Measurements from ENCODE around the gene UBE2E3. TPM values are rescaled to one million over a fixed set of nuclear protein-coding genes. Genes with fewer than 3 reads are reported as not detected.
"Not testable (repeated sequence)": the region's sequence is repeated elsewhere in the genome, so short reads cannot be mapped to it uniquely, and the experiment has no call there.

UBE2E3 gene
- total RNA-seq, 1 experiment from 2014 or later = 76.3 TPM

DNA sequence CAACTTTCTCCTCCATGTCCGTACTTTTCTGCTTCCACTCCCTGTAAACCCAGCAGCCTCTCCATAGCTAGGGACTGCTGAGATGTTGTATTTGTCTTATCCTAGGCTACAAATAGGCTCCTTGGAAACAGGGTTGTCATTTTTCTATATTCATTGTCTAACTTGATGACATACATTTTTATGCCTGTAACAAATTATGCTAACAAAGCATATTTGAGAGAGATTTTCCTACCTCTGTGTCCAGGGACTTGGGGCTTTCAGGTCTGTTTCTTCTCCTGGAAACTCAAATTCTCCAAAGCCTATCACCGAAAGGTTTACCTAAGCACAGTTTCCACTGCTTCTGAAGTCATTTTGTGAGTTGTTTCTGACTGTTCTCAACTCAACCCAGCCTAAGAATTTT, 102.7 kb downstream of the UBE2E3 start:
- DNase-seq (ENCODE audit: low spot score) = no peak
- no peaks in the 10 kb centered on the region for H3K9me3 Mint-ChIP-seq
- H3K27me3 Mint-ChIP-seq (ENCODE audit: low read depth) = no peaks in the 10 kb centered on the region
- CTCF ChIA-PET = no interaction called here
- no peak overlapping the region for H3K27ac Mint-ChIP-seq
- TF ChIP-seq ESRRA (CRISPR knock-in tag; IDR thresholded peaks at IDR 0.05; ENCODE audit: borderline replicate concordance) = no peak
- no peak for TF ChIP-seq ZNF317 (CRISPR knock-in tag; IDR thresholded peaks at IDR 0.05; ENCODE audit: borderline replicate concordance, low read depth)
- no peak for TF ChIP-seq ZBTB43 (CRISPR knock-in tag; IDR thresholded peaks at IDR 0.05)
- no peak for TF ChIP-seq MYBL2 (CRISPR knock-in tag; IDR thresholded peaks at IDR 0.05)
- no peak for TF ChIP-seq JUN (CRISPR knock-in tag; IDR thresholded peaks at IDR 0.05)
- no peak for TF ChIP-seq FOXP1 (CRISPR knock-in tag; IDR thresholded peaks at IDR 0.05; ENCODE audit: borderline replicate concordance)
- no peak for TF ChIP-seq PREB (CRISPR knock-in tag; IDR thresholded peaks at IDR 0.05; ENCODE audit: borderline replicate concordance)
- no peak for TF ChIP-seq ATF6 (CRISPR knock-in tag; IDR thresholded peaks at IDR 0.05)
- no peak for TF ChIP-seq ZBTB21 (CRISPR knock-in tag; IDR thresholded peaks at IDR 0.05; ENCODE audit: borderline replicate concordance)
- TF ChIP-seq NFATC4 (CRISPR knock-in tag; IDR thresholded peaks at IDR 0.05) = no peak
- TF ChIP-seq ZNF232 (CRISPR knock-in tag; IDR thresholded peaks at IDR 0.05) = no peak
- TF ChIP-seq STAT6 (CRISPR knock-in tag; conservative IDR thresholded peaks at IDR 0.05; ENCODE audit: low read depth) = no peak
- no peak for ATAC-seq
- no peaks in the 10 kb centered on the region for H3K36me3 Mint-ChIP-seq
- POLR2A ChIA-PET = no interaction called here
- no peak overlapping the region for H3K4me3 Mint-ChIP-seq
- H3K4me1 Mint-ChIP-seq = peaks cover 4% of the 10 kb centered on the region; the same call in 1 of the 2 replicates

DNA sequence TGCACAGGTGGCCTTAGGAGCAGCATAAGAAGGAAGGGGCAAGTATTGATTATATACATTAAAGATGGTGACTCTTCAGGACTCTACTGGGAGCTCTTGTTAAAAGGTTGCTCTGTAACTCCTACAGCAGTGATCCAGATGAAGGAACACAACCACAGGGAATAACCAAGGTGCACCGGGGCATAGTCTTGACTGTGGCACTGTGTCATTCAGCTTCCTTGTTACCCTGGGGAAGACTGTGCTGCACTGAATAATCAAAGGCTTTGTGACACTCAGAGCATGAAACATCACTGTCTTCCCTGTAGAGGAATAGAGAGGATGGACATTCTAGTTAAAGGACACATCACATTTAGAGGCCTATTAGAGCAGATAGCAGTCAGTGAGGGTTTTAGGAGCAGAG, 105.3 kb downstream of the UBE2E3 start:
- POLR2A ChIA-PET = no interaction called here
- no peak overlapping the region for H3K27ac Mint-ChIP-seq
- DNase-seq (ENCODE audit: low spot score) (no peak), ATAC-seq (no peak)
- peaks cover 9% of the 10 kb centered on the region; the same call in 1 of the 2 replicates for H3K36me3 Mint-ChIP-seq
- peaks cover 4% of the 10 kb centered on the region; the same call in 1 of the 2 replicates for H3K4me1 Mint-ChIP-seq
- H3K9me3 Mint-ChIP-seq = peaks cover 13% of the 10 kb centered on the region
- no peak for TF ChIP-seq ESRRA (CRISPR knock-in tag; IDR thresholded peaks at IDR 0.05; ENCODE audit: borderline replicate concordance)
- no peak for TF ChIP-seq ETV6 (CRISPR knock-in tag; IDR thresholded peaks at IDR 0.05)
- TF ChIP-seq, protein P1, sequence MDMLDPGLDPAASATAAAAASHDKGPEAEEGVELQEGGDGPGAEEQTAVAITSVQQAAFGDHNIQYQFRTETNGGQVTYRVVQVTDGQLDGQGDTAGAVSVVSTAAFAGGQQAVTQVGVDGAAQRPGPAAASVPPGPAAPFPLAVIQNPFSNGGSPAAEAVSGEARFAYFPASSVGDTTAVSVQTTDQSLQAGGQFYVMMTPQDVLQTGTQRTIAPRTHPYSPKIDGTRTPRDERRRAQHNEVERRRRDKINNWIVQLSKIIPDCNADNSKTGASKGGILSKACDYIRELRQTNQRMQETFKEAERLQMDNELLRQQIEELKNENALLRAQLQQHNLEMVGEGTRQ (CRISPR knock-in tag; IDR thresholded peaks at IDR 0.05) = no peak
- TF ChIP-seq, protein P2, sequence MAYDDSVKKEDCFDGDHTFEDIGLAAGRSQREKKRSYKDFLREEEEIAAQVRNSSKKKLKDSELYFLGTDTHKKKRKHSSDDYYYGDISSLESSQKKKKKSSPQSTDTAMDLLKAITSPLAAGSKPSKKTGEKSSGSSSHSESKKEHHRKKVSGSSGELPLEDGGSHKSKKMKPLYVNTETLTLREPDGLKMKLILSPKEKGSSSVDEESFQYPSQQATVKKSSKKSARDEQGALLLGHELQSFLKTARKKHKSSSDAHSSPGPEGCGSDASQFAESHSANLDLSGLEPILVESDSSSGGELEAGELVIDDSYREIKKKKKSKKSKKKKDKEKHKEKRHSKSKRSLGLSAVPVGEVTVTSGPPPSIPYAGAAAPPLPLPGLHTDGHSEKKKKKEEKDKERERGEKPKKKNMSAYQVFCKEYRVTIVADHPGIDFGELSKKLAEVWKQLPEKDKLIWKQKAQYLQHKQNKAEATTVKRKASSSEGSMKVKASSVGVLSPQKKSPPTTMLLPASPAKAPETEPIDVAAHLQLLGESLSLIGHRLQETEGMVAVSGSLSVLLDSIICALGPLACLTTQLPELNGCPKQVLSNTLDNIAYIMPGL (CRISPR knock-in tag; IDR thresholded peaks at IDR 0.05) = no peak
- no peak for TF ChIP-seq FOXJ3 (CRISPR knock-in tag; IDR thresholded peaks at IDR 0.05; ENCODE audit: borderline replicate concordance)
- TF ChIP-seq, protein P3, sequence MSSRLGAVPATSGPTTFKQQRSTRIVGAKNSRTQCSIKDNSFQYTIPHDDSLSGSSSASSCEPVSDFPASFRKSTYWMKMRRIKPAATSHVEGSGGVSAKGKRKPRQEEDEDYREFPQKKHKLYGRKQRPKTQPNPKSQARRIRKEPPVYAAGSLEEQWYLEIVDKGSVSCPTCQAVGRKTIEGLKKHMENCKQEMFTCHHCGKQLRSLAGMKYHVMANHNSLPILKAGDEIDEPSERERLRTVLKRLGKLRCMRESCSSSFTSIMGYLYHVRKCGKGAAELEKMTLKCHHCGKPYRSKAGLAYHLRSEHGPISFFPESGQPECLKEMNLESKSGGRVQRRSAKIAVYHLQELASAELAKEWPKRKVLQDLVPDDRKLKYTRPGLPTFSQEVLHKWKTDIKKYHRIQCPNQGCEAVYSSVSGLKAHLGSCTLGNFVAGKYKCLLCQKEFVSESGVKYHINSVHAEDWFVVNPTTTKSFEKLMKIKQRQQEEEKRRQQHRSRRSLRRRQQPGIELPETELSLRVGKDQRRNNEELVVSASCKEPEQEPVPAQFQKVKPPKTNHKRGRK (CRISPR knock-in tag; IDR thresholded peaks at IDR 0.05; ENCODE audit: borderline replicate concordance) = no peak
- TF ChIP-seq NFATC4 (CRISPR knock-in tag; IDR thresholded peaks at IDR 0.05) = no peak
- CTCF ChIA-PET = interaction anchor here (0.6 kb wide), 1 partner anchor 175 kb away, joined by 3 read pairs; no protein-coding TSS in a partner anchor
- H3K4me3 Mint-ChIP-seq = no peak overlapping the region
- H3K27me3 Mint-ChIP-seq (ENCODE audit: low read depth) = no peaks in the 10 kb centered on the region

- H3K36me3 Mint-ChIP-seq = peaks cover 39% of the 10 kb centered on the region
- POLR2A ChIA-PET; H3K4me1 Mint-ChIP-seq; H3K27ac Mint-ChIP-seq; H3K27me3 Mint-ChIP-seq (ENCODE audit: low read depth); DNase-seq (ENCODE audit: low spot score); ATAC-seq; CTCF ChIA-PET; H3K4me3 Mint-ChIP-seq: not testable (repeated sequence)
- peaks cover 50% of the 10 kb centered on the region for H3K9me3 Mint-ChIP-seq
Observed at GRCh38 chr2:181091920-181092319, 111.5 kb downstream of the UBE2E3 start.
